ENCODE data around the gene PPM1A.
"Not testable (repeated sequence)": the region's sequence is repeated elsewhere in the genome, so short reads cannot be mapped to it uniquely, and the experiment has no call there.

Gene PPM1A

DNA sequence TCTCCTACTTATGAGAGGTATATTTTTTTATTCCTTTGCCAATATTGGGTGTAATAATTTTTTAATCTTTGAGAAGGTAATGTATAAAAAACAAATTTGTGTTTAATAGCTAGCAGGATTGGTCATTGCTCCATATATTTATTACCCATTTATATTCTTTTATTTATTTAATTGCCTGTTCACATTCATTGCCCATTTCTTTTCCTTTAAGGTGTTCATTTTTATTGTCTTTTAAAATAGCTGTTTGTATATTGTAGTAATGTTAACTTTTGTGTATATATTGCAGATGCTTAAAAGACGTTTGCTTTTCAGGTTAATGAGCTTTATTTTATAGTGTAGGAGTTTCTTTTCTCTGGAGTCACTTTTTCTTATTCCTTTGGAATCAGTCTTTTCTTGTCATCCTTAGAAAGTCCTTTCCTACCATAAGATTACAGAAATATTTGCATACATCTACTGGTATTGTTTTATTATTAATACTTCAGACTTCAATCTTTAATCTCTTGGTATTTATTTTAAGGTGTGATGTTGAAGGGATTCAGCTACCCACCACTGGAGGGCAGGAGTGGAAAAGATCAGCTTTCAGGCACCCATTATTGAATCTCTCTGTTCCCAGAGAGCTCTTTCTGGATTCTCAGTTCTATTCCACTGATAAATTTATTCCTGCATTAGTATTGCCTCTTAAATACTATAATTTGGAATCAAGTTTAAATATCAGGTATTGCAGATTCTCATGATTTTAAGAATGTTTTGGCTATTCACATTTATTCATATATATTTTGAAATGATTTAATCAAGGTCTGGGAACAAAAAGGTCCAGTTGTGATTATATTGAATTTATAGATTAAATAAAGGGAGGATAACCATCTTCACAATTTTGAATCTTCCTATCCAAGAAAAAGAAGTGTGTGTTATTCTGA is 17.3 kb downstream of the PPM1A start:
- no peak for DNase-seq (ENCODE audit: low spot score)

DNA sequence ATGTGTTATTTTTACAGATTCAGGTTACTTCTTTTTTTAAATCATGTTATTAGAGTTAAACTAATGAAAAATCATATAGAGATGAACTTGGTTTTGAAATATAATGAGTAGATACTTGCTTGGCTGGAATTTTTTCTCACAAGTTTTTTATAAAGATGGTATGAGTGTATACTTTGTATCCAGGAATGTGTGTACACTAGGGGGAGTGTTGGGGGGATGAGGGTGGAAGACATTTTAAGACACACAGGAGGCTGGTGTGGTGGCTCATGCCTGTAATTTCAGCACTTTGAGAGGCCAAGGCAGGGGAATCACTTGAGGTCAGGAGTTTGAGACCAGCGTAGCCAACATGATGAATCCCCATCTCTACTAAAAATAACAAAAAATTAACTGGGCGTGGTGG is 23.2 kb downstream of the PPM1A start:
- no peak for DNase-seq (ENCODE audit: low spot score)

- DNase-seq (ENCODE audit: low spot score) = no peak
These were observed 24.9 kb downstream of the PPM1A start for GRCh38 chr14:60273956-60274355.

DNA sequence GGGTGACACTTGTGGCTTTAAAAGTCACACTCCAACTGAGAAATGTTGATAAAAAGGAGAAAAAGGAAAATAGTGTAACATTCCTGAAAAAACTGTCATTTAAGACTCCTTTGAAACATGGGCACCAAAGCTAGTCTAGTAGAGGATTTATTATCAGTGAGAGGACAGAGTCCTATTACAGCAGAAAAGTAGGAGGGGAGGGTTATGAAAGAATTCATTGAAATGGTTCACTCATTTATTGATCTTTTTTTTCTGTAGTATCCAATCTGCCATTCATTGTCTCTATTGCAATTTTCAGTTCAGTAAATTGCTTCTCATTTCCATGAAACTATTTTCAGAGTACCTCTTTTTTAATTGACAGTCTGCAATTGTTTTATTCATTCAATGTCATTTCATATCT is 25.4 kb downstream of the PPM1A start:
- DNase-seq (ENCODE audit: low spot score) = no peak

DNA sequence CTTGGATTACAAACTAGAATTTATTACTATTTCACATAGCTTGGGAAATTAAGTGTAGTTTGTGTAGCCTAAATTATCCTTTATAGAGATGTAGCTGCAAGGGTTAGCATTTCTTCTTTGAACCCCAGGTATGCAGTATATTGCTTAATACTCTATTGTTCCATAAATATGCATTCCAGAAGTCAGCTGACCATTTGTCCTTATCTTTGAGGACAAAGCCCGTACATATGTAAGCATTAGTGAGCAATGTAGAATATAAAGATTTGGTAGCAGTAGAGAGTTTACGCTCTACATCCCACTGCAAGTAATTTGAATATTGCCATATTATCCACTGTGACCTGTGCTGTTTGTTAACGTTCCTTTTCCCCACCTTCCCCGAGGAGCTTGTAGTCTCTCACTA is 26.9 kb downstream of the PPM1A start:
- no peak for DNase-seq (ENCODE audit: low spot score)

DNA sequence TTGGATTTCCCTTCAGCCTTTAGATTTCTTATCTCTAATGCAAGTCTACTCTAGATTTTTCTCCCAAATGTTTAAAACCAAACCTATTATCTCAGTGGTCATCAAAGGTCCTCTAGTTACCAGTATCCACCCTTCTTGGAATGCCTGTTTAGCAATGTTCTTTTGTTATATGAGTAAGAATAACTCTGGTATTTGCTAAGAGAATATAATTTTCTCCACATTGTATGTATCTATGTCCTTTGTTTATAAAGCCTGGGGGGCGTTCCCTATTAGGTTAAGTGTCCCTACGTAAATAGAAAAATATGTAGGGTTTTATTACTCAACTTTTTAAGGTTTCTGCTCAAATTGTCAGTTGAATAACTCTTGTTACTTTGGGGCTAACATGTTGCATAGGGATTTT is 27.3 kb downstream of the PPM1A start:
- DNase-seq (ENCODE audit: low spot score) = no peak

DNA sequence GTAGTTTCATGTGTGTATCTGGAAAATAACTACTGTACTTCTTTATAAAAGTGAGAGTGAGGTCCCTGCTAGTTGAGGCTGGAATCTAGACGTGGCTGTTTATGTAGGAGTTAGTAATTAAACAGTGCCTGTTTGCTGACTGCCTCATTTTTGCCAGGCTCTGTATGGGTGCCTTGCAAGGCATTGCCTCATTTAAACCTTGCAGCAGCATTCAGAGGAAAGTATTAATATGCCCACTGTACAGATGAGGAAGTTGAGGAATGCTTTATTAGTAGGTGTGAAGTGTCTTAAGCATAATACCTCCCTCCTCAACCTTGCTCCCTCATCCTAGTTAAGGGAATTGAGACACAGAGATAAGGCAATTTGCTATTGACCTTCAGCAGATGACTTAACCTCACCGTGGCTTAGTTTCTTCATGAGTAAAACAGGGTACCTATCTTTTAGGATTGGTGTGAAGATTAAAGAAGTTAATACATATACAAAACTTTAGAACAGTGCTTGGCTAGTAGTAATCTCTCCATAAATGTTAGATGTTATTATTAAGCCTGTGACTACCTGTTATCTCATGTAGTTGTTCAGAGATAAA is 28.7 kb downstream of the PPM1A start:
- no peak for DNase-seq (ENCODE audit: low spot score)

- no peak for DNase-seq (ENCODE audit: low spot score)
These were observed 29.3 kb downstream of the PPM1A start for GRCh38 chr14:60278350-60278749.

DNA sequence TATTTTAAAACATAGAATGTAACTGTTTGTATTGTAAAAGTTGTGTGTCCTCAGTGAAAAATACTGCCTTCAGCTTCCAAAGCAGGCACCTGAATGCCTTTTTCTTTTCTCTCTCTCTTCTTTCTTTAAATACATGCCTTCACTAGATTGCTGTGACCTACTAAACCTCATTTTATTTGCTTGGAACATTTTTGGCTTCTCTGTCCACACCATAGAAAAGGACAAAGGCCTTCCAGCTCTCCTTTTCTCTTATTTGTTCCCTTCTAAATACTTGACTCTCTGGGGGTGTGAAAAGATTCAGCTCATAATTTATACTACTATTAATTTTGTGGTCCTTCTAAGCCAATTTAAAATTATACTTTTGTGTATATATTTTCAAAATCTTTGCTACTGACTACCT is 38.4 kb downstream of the PPM1A start:
- DNase-seq (ENCODE audit: low spot score) = no peak

DNA sequence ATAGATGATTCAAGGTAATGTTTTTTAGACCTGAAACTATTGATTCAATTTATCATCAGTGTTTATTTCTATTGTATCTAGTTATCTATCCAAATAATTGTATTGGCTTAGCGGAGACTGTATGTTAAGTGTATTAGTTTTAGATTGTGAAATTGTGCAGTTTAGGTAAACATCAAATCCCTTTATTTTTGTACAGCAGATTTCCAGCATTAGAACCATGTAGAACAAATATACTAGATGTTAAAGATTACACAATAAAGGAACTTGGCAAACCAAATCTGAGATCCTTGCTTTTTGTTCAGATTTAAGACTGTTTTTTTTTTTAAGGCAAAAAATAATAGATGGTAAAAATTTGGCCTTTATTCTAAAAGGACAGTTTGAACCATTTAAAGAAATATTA is 39.3 kb downstream of the PPM1A start:
- DNase-seq (ENCODE audit: low spot score) = no peak

GRCh38 chr14:60294411-60295069 is 45.5 kb downstream of the PPM1A start:
- DNase-seq (ENCODE audit: low spot score) = no peak

DNA sequence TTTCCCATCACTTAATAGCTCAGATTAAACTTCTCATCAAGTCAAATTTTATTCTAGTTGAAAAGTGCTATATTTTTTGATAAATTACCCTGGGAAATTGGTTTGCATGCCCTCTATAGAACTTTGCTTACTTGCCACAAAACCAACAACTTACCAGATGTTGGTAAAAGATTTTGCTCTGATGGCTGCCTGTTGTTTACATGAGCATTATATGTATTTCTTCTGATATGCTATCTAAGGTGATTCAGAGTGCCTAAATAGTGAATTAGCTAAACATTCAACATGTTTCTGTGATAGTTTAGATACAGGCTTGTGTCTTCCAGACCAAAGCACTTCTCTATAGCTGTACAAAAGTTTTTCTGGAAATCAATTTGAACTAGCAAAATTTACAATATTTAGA is 51.0 kb downstream of the PPM1A start:
- DNase-seq (ENCODE audit: low spot score) = no peak

DNA sequence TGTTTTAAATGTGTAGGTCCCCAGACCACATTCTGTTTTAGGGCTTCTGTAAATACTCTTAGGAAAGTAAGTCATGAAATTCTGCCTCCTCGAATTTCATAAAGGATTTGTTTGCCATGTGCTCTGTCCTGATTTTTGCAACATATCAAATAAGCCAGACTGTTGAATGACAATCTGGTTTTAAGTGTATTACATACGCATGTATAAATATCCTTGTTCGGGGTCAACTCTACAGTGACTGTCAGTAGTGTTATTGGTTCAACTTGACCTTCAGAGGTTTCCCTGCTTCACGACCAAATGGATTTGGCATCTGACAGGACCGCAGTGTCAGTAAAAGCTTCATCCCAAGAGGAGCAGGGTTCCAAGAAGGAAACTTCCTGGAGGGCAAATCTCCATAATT is 52.7 kb downstream of the PPM1A start:
- DNase-seq (ENCODE audit: low spot score) = no peak

DNA sequence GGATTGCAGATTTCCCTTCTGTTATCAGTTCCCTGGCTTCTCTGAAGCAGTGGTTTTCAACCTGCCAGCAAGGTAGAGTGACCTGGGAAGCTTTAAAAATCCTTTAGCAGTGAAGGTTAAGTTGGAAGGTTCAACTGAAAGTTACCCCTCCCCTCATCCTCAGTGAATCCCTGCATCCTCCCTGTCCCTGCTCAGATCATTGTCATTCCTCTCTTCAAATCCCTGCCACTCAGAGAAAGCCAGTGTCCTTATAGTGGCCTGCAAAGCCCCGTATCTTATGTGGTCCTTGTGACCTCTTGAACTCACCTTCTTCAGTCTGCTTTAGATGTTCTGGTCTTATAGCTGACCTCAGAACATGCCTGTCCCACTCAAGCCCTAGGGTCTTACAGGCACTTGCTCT is 53.6 kb downstream of the PPM1A start:
- no peak for DNase-seq (ENCODE audit: low spot score)

DNA sequence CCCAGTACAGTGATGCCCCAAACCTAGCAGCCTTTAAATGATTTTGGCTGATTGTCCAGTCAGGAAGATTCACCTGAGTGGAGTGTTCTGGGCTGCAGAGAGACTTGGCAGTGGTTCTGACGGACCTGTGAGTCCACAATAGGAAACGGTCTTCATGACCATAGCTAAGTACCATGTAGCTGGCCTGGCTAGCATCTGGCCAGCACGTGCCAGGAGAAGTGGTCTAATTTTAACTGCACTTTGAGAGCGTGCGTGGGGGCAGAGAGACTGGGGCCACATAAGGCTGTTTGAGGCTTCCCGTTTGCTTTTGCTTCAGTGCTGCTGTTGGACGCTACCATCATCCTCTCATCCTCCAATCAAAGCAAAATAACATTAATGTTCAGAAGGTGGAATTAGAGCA is 54.7 kb downstream of the PPM1A start:
- DNase-seq (ENCODE audit: low spot score) = no peak

DNA sequence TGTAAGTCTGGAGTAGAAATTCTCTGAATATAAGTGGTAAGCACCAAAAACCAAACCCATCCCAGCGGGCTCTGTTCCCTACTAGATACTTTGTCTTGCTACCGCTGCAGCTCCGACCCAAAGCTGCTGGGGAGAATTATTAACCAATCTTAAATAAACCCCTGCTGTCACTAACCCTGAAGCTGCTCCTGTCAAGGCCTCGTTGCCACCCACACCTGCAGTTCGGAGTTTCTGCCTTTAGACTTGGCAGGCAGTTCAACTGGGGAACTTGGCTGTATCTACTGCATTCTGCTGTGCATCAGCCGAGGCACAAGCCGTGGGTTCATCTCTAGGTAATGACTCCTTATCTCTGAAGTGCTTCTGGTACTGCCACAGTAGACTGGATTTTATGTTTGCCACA is 55.5 kb downstream of the PPM1A start:
- DNase-seq (ENCODE audit: low spot score) = no peak

DNA sequence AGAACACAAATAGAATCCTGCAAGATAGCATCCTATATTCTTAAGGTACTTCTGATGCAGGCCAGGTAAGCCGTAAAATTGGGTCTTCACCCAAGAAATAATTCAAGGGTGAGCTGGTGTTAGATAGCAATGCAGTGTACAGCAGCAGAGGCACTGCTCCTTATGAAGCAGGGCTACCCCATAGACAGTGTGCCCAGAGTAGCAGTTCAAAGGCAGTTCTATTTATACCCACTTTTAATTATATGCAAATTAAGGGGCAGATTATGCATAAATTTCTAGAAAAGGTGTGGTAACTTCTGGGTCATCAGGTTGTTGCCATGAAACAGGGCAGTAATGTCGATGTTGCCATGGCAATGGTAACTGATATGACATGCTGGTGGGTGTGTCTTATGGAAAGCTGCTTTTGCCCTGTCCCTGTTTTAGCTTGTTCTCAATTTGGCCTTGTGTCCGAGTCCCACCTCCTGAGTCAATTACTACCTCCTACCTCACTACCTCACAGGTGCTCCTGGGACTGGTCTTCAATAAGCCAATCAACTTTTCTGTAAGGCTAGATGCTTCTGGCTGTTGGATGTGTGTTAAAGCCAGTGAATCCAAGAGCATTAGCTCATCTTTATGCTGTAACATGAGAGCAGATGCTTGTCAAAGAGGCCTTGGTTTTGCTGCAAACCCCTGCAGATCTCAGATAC is 61.0 kb downstream of the PPM1A start:
- DNase-seq (ENCODE audit: low spot score) = no peak

DNA sequence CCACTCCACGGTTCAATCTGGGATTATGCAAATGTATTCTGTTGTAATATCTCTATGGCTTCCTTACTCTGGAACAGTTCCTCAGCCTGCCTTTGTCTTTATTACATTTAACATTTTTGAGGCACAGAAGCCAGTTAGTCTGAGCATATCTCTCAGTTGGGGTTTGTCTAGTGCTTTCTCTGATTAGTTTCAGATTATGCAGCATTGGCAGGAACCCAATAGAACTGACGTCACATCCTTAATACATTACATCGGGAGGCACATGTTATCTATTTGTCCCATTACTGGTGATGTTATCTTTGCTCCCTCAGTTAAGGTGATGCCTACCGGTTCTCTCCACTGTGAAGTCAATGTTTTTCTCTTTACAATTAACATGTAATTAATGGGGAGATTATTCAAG is 62.4 kb downstream of the PPM1A start:
- no peak for DNase-seq (ENCODE audit: low spot score)

- no peak for DNase-seq (ENCODE audit: low spot score)
These were observed 64.1 kb downstream of the PPM1A start for GRCh38 chr14:60313093-60313492.

DNA sequence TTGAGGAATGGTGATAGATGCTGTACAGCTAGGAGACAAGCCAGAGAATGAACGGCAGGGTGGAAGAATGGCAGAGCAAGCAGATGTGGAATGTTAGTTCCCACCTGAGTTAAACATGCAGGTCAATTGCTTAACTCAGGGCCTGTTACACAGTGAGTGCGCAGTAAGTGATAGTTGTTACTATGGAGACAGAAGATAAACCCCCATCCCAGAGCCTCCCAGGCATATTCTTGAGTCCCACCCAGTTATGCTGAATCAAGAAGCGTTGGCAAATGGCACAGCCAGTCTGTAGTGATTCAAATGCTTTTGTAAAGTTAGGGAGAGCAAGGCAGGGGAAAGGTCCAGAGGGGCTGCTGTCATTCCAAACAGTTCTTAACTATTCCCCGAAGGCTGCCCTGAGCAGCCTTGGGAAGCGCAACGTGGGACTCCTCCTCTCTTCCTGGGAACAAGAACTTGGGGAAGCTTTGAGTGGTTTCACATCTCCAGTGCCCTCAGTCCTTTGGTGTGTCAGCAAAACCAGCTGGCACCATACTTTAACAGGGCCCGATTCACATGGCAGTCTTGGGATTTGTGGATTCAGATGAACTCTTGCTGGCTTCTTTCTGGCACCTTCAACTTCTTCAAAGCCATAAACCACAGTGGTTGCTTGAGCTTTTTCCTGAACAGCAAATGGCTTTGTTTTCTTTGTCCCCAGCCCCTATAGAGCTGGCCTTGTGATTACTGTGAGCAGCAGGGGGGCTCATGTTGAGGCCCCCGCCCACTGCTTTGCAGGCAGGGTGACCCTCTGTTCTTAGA is 66.4 kb downstream of the PPM1A start:
- no peak for DNase-seq (ENCODE audit: low spot score)

DNA sequence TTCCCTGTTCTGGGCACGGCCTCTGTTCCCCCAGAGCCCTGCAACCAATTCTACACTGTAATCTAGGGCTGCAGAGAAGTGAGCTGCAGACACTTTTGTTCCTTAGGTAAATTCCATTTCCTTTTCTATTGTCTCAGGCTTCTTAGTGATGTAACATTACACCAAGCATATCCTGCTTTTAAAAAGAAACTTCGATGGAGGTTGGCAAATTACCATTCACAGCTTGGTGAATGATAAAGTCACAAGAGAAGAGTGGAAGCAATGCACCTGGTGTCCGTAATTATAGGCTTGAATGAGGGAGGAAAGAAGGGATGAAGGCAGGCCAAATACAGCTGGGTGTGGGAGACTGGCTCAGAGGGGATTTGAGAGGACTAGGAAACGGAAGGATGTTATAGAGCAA is 68.6 kb downstream of the PPM1A start:
- no peak for DNase-seq (ENCODE audit: low spot score)

DNA sequence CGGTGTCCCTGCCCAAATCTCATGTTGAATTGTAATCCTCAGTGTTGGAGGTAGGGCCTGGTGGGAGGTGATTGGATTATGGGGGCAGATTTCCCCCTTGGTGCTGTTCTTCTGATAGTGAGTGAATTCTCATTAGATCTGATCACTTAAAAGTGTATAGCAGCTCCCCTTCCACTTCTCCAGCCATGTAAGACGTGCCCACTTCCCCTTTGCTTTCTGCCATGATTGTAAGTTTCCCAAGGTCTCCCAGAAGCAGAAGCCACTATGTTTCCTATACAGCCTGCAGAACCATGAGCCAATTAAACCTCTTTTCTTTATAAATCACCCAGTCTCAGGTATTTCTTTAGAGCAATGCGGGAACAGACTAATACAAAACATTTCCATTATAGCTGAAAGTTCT is 71.8 kb downstream of the PPM1A start:
- not testable (repeated sequence) for DNase-seq (ENCODE audit: low spot score)

Data from LoVo (cell line).